ENCODE results near the gene SENP6.

The SENP6 gene

GRCh38 chr6:75751443-75751842 lies 149.8 kb downstream of the SENP6 start:
- DNase-seq: no peak

- no peak for DNase-seq
Measured at GRCh38 chr6:75752365-75752764, 150.7 kb downstream of the SENP6 start.

DNA sequence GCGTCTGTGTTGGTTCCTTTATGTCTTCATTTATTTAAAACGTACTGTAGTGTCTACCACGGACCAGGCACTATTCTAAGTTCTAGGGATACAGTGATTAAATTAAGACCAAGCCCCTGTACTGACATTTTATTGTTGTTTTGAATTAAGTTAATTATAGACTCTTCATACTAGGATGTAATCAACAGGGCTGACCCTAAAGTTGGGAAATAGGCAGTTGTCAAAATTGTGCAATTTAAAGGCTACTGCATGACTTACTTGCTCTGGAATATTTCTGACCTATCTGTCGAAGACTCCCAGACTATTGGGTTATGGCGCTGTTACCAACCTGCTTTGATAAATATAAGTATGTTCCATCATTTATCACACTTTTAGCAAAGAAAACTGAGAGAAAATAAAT lies 154.0 kb downstream of the SENP6 start:
- DNase-seq: no peak

DNA sequence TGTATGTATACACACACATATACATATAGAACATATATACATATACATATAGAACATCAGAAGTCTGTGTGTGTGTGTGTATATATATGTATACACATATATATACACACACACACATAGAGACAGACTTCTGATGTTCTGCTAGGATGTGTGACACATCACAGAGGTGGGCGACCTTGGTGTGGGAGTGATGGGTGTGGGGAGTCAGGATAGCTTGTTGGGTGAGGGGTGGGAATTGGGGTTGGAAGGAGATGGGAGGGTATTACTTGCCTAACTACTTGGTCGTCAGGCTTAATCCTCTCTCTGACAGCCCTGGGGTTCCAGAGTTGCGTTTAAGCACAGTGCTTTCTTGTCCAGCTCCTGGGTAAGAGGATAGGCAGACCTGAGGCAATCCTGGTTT lies 155.6 kb downstream of the SENP6 start:
- no peak for DNase-seq

DNA sequence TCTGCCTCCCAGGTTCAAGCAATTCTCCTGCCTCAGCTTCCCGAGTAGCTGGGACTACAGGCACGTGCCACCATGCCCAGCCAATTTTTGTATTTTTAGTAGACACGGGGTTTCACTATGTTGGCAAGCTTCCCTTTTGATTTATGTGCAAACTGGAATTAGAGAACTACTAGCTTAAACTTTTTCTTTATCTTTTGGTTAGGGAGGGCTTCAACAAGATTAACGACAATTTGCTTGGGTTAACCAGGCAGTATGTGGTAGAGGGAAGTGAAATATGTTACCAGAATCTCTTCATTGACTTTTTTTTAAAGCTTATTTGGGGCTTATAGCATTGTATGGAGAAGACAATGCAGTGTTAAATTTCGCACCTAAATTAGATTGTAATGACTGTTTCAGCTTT lies 156.4 kb downstream of the SENP6 start:
- no peak for DNase-seq

- DNase-seq: no peak
Measured at GRCh38 chr6:75759207-75759606, 157.5 kb downstream of the SENP6 start.

DNA sequence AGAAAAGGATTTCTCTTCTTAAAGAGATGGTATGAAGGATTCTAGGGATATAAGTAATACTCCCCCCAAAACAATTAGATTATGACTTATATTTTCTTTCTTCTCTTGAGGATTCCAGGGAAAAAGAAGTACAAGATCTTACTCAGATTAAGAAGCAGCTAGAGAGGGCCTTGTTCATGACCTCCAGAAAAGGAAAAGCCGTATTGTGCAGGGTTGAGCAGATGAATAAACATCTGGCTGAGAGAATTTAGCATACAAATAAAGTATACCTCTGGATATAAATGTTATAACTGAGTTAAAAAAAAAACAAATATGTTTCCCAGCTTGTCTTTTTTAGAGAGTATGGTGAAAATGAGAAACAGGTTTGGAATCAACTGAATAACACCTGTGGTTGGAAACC lies 158.6 kb downstream of the SENP6 start:
- no peak for DNase-seq

GRCh38 chr6:75761489-75761888 lies 159.8 kb downstream of the SENP6 start:
- DNase-seq: no peak

DNA sequence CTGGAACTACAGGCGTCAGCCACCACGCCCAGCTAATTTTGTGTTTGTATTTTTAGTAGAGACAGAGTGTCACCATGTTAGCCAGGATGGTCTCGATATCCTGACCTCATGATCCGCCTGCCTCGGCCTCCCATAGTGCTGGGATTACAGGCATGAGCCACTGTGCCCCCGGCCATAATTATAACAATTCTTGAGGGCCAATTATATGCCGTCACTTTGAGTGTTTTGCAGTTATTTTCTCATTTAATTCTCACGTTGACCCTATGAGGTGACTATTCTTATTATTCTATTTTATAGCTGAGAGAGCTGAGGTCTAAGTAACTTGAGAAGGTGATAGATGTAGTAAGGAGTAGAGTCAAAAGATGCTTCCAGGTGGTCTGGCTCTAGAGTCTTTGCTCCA lies 160.4 kb downstream of the SENP6 start:
- no peak for DNase-seq

- DNase-seq: no peak
Measured at GRCh38 chr6:75766387-75766786, 164.7 kb downstream of the SENP6 start.

Measured in suppressor macrophage treated with lipopolysaccharide for 1 hour (primary cell).